SH-SY5Y (cell line): ENCODE data around the gene THEMIS2.

Experiments used
- GATA2 ChIP-seq: IDR thresholded peaks from 2 replicates; pipeline ENCODE4 v1.6.1; 2011; ENCODE audit warnings: mild to moderate bottlenecking, low read depth, low read length
- GATA3 ChIP-seq: IDR thresholded peaks from 2 replicates; pipeline ENCODE4 v1.6.1; 2011; ENCODE audit warnings: low read depth, mild to moderate bottlenecking, low read length, moderate library complexity

- TF ChIP-seq GATA3 (no peak), GATA2 (no peak)
Observed at GRCh38 chr1:27863538-27863915, 8.8 kb upstream of the THEMIS2 start.
